Measurements from ENCODE around the gene POLD2.

DNA sequence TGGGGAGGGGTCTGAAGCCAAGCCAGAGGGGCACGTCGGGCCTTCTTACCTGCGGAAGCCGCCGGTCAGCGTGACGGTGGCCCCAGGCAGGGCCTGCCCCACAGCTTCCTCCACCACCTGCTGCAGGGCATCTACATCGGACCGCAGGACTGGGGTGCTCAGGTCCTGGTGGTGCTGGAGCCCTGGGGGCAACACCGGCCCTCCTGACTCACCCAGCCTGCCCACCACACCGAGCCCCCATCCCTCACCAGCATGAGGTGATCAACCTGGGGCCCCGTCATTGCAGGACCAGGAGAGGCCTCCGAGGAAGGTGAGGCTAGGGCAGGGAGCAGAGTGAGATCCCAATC is 49.0 kb downstream of the POLD2 start:
- TF ChIP-seq, protein P1, sequence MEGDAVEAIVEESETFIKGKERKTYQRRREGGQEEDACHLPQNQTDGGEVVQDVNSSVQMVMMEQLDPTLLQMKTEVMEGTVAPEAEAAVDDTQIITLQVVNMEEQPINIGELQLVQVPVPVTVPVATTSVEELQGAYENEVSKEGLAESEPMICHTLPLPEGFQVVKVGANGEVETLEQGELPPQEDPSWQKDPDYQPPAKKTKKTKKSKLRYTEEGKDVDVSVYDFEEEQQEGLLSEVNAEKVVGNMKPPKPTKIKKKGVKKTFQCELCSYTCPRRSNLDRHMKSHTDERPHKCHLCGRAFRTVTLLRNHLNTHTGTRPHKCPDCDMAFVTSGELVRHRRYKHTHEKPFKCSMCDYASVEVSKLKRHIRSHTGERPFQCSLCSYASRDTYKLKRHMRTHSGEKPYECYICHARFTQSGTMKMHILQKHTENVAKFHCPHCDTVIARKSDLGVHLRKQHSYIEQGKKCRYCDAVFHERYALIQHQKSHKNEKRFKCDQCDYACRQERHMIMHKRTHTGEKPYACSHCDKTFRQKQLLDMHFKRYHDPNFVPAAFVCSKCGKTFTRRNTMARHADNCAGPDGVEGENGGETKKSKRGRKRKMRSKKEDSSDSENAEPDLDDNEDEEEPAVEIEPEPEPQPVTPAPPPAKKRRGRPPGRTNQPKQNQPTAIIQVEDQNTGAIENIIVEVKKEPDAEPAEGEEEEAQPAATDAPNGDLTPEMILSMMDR (IDR thresholded peaks at IDR 0.05), result no peak
- TF ChIP-seq EP300 (IDR thresholded peaks at IDR 0.05), result no peak
